Measurements from ENCODE around the gene NADK2. TPM values are rescaled to one million over a fixed set of nuclear protein-coding genes. Genes with fewer than 3 reads are reported as not detected.

Gene NADK2
- total and polyA plus RNA-seq, 2 donors (not counting 1 experiment from before 2014, with no cell fraction given): 11.6 to 26.9 TPM

DNA sequence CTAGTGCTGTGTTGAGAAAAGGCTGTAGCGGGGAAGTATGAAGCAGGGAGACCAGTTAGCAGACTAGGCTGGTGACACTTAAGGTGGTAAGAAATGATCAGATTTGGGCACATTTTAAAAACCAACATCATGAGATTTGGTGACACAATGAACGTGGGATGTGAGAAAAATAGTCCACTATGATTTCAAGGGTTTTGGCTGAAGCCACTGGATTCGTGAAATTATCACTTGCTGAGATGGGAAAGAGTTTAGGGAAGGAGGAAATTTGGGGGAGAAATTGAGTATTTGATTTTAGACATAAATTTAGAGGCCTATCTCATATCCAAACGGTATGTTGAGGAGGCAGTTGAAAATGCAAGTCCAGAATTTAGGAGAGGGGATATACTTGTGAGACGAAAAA, 66.7 kb downstream of the NADK2 start:
- H3K79me2 ChIP-seq (ENCODE audit: control insufficient read depth, insufficient read depth, low read length): no peaks in the 10 kb centered on the region
- H3K27ac ChIP-seq (ENCODE audit: insufficient read depth, low read length): no peak overlapping the region
- TF ChIP-seq EZH2 (IDR thresholded peaks at IDR 0.05; ENCODE audit: low read length, missing control alignments): no peak
- TF ChIP-seq, protein P1, sequence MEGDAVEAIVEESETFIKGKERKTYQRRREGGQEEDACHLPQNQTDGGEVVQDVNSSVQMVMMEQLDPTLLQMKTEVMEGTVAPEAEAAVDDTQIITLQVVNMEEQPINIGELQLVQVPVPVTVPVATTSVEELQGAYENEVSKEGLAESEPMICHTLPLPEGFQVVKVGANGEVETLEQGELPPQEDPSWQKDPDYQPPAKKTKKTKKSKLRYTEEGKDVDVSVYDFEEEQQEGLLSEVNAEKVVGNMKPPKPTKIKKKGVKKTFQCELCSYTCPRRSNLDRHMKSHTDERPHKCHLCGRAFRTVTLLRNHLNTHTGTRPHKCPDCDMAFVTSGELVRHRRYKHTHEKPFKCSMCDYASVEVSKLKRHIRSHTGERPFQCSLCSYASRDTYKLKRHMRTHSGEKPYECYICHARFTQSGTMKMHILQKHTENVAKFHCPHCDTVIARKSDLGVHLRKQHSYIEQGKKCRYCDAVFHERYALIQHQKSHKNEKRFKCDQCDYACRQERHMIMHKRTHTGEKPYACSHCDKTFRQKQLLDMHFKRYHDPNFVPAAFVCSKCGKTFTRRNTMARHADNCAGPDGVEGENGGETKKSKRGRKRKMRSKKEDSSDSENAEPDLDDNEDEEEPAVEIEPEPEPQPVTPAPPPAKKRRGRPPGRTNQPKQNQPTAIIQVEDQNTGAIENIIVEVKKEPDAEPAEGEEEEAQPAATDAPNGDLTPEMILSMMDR (conservative IDR thresholded peaks at IDR 0.05 in 1 of 2, IDR thresholded peaks at IDR 0.05 in 1 of 2; ENCODE audit: low read depth in 1 of 2, low read length in 2 of 2): no peak
- no peak for DNase-seq (ENCODE audit: low read depth in 2 of 2)
- peaks cover 7% of the 10 kb centered on the region for H3K36me3 ChIP-seq (ENCODE audit: control insufficient read depth, insufficient read depth, low read length)
- no peak overlapping the region for H3K4me3 ChIP-seq (replicated peaks in 1 of 4; ENCODE audit: control extremely low read depth in 1 of 4, insufficient read depth in 1 of 4, low read depth in 3 of 4, low read length in 4 of 4)
- H3K4me2 ChIP-seq (ENCODE audit: extremely low read depth, insufficient read depth, low read length): no peak overlapping the region
- no peaks in the 10 kb centered on the region for H4K20me1 ChIP-seq (ENCODE audit: control insufficient read depth, extremely low read depth, insufficient read depth, low read length)
- no peaks in the 10 kb centered on the region for H3K4me1 ChIP-seq (ENCODE audit: control insufficient read depth, extremely low read depth, insufficient read depth, low read length)
- H3K9me3 ChIP-seq (ENCODE audit: control insufficient read depth, insufficient read depth, low read depth, low read length): no peaks in the 10 kb centered on the region
- H3K9ac ChIP-seq (ENCODE audit: insufficient read depth, low read length): no peak overlapping the region
- no peaks in the 10 kb centered on the region for H3K27me3 ChIP-seq (ENCODE audit: control insufficient read depth, insufficient read depth, low read length)
- H2AFZ ChIP-seq (ENCODE audit: low read length): no peak overlapping the region

DNA sequence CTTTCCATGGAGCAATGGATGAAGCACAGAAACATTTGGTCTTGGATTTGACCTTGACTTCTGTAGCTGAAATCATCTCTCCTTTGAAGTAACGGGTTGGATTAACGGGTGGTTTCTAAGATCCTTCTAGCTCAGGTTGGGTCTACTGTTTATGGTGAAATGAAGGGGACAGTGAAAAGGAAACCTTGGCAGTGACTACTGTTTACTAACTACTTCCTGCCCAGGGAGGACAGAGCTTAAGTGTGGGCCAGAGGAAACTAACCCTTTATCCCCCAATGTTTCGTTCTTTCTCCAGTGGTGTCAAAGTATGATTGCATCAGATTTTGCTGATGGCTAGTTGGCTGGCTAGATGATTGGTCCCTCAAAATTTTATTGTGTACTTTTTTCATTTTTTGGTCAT, 67.6 kb downstream of the NADK2 start:
- DNase-seq (ENCODE audit: low read depth in 2 of 2): no peak
- Histone ChIP-seq H3K4me3 (replicated peaks in 1 of 4; ENCODE audit: control extremely low read depth in 1 of 4, insufficient read depth in 1 of 4, low read depth in 3 of 4, low read length in 4 of 4) (no peak overlapping the region), H3K36me3 (ENCODE audit: control insufficient read depth, insufficient read depth, low read length) (peaks cover 5% of the 10 kb centered on the region), H3K79me2 (ENCODE audit: control insufficient read depth, insufficient read depth, low read length) (no peaks in the 10 kb centered on the region), H3K4me2 (ENCODE audit: extremely low read depth, insufficient read depth, low read length) (no peak overlapping the region), H3K4me1 (ENCODE audit: control insufficient read depth, extremely low read depth, insufficient read depth, low read length) (no peaks in the 10 kb centered on the region), H3K27ac (ENCODE audit: insufficient read depth, low read length) (no peak overlapping the region), H4K20me1 (ENCODE audit: control insufficient read depth, extremely low read depth, insufficient read depth, low read length) (no peaks in the 10 kb centered on the region), H3K9me3 (ENCODE audit: control insufficient read depth, insufficient read depth, low read depth, low read length) (no peaks in the 10 kb centered on the region), H3K9ac (ENCODE audit: insufficient read depth, low read length) (no peak overlapping the region), H2AFZ (ENCODE audit: low read length) (no peak overlapping the region), H3K27me3 (ENCODE audit: control insufficient read depth, insufficient read depth, low read length) (no peaks in the 10 kb centered on the region)
- TF ChIP-seq, protein P1 (conservative IDR thresholded peaks at IDR 0.05 in 1 of 2, IDR thresholded peaks at IDR 0.05 in 1 of 2; ENCODE audit: low read depth in 1 of 2, low read length in 2 of 2): no peak
- no peak for TF ChIP-seq EZH2 (IDR thresholded peaks at IDR 0.05; ENCODE audit: low read length, missing control alignments)

DNA sequence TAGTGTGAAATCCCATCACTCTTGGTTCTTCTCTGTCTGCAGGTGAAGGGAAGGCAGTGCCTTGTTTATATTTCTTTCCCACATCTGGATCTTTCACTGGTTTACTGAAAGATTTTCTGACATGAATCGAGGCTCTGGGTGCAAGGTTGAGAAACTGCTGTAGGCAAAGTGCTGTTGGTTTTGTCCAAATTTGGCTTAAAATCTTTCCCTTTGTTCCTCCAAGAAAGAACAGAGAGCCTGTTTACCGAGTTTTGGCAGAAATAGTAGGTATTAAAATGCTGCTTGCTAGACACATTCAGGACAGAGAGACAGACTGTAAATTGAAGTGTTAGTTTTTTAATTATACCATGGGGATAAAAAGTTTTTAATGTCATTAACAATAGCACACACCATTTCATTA, 68.3 kb downstream of the NADK2 start:
- DNase-seq (ENCODE audit: low read depth in 2 of 2): no peak
- H3K79me2 ChIP-seq (ENCODE audit: control insufficient read depth, insufficient read depth, low read length): no peaks in the 10 kb centered on the region
- no peaks in the 10 kb centered on the region for H4K20me1 ChIP-seq (ENCODE audit: control insufficient read depth, extremely low read depth, insufficient read depth, low read length)
- no peak overlapping the region for H2AFZ ChIP-seq (ENCODE audit: low read length)
- H3K27me3 ChIP-seq (ENCODE audit: control insufficient read depth, insufficient read depth, low read length): no peaks in the 10 kb centered on the region
- no peaks in the 10 kb centered on the region for H3K4me1 ChIP-seq (ENCODE audit: control insufficient read depth, extremely low read depth, insufficient read depth, low read length)
- H3K9me3 ChIP-seq (ENCODE audit: control insufficient read depth, insufficient read depth, low read depth, low read length): no peaks in the 10 kb centered on the region
- H3K9ac ChIP-seq (ENCODE audit: insufficient read depth, low read length): no peak overlapping the region
- no peak overlapping the region for H3K27ac ChIP-seq (ENCODE audit: insufficient read depth, low read length)
- H3K4me2 ChIP-seq (ENCODE audit: extremely low read depth, insufficient read depth, low read length): no peak overlapping the region
- no peak overlapping the region for H3K4me3 ChIP-seq (replicated peaks in 1 of 4; ENCODE audit: control extremely low read depth in 1 of 4, insufficient read depth in 1 of 4, low read depth in 3 of 4, low read length in 4 of 4)
- TF ChIP-seq, protein P1 (conservative IDR thresholded peaks at IDR 0.05 in 1 of 2, IDR thresholded peaks at IDR 0.05 in 1 of 2; ENCODE audit: low read depth in 1 of 2, low read length in 2 of 2): no peak
- TF ChIP-seq EZH2 (IDR thresholded peaks at IDR 0.05; ENCODE audit: low read length, missing control alignments): no peak
- H3K36me3 ChIP-seq (ENCODE audit: control insufficient read depth, insufficient read depth, low read length): peaks cover 4% of the 10 kb centered on the region
